ENCODE measurements around the gene EPN2.

GRCh38 chr17:19377602-19378415, 140.6 kb downstream of the EPN2 start:
- TF ChIP-seq CTCF (IDR thresholded peaks at IDR 0.05): no peak
- peak; percentile 60 to 65 for TF ChIP-seq POLR2A (IDR thresholded peaks at IDR 0.05)
